GM18520 (cell line): Measurements from ENCODE around the gene XRN1.
"Not testable (repeated sequence)": the region's sequence is repeated elsewhere in the genome, so short reads cannot be mapped to it uniquely, and the experiment has no call there.

Source experiments
- ATAC-seq: cut with Tn5 transposase; IDR thresholded peaks from one replicate; pipeline ENCODE4 v1.9.1; 2021; ENCODE audit not compliant: unreplicated experiment

Gene XRN1

GRCh38 chr3:142439499-142440220, 8.2 kb downstream of the XRN1 start:
- not testable (repeated sequence) for ATAC-seq

GRCh38 chr3:142438096-142438495, 9.7 kb downstream of the XRN1 start:
- not testable (repeated sequence) for ATAC-seq

- no peak for ATAC-seq
Observed at GRCh38 chr3:142436951-142437585, 10.8 kb downstream of the XRN1 start.

DNA sequence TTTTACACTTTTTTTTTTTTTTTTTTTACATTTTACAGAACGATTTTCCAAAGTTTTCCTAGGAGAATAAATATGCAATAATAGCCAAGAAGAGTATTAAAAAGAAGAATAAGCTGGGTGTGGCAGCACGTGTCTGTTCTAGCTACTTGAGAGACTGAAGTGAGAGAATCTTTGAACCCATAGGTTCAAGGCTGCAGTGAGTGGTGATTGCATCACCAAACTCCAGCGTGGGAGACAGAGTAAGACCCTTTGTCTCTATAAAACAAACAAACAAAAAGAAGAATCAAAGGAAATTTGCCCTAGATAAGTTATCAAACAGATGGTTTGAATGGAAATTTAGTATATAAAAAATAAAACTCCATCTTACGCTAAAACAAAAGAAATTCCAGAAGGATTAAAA, 13.3 kb downstream of the XRN1 start:
- no peak for ATAC-seq

- no peak for ATAC-seq
Observed at GRCh38 chr3:142433110-142433509, 14.7 kb downstream of the XRN1 start.

- no peak for ATAC-seq
Observed at GRCh38 chr3:142429582-142429981, 18.3 kb downstream of the XRN1 start.

DNA sequence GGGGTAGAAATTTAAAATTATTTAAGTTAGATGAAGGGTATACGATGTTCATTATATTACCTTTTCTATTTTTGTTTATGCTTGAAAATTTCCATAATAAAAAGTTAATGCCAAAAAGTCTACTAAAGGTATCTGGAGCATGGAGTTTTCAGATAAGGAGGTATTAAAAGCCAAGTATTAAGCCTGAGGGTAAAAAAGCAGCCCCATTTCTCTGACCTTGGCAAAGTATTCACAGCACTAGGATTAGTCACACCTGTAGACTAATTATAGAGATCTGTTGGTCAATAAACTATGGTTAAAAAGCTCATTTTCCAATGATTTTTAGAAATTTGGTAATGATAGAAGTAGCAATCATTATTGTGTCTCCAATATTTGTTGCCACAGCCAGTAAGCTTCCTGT, 23.1 kb downstream of the XRN1 start:
- no peak for ATAC-seq

DNA sequence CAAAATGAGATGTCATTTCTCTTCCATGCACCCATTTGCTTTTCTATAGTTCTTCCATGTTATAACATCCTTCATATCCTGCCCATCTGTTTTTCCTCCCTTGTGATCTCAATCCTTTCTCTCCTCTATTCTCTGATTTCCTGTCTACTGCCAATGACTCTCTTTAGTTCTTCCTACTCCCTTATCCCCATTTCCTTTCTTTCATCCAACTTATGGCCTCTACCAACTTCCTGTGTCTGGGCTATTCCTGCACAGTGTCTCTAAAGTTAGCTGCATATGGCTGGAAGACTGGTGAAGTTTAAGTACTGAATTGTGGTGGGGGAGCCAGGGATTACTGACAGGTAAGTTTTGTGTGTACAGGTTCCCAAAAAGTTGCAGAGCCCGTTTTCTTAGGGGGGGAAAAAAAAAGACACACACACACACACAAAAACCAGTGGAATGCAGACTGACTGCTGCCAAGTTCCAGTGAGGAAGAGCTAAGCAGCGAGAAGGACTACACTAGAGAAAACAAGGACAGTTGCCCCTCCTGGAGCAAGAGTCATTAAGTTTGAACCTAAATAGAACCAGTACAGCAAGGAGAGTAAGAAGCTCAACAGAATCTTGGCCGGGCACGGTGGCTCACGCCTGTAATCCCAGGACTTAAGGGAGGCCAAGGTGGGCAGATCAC, 28.8 kb downstream of the XRN1 start:
- ATAC-seq = no peak

GRCh38 chr3:142417302-142417701, 30.5 kb downstream of the XRN1 start:
- ATAC-seq = no peak

GRCh38 chr3:142400537-142400936, 47.3 kb downstream of the XRN1 start:
- not testable (repeated sequence) for ATAC-seq

DNA sequence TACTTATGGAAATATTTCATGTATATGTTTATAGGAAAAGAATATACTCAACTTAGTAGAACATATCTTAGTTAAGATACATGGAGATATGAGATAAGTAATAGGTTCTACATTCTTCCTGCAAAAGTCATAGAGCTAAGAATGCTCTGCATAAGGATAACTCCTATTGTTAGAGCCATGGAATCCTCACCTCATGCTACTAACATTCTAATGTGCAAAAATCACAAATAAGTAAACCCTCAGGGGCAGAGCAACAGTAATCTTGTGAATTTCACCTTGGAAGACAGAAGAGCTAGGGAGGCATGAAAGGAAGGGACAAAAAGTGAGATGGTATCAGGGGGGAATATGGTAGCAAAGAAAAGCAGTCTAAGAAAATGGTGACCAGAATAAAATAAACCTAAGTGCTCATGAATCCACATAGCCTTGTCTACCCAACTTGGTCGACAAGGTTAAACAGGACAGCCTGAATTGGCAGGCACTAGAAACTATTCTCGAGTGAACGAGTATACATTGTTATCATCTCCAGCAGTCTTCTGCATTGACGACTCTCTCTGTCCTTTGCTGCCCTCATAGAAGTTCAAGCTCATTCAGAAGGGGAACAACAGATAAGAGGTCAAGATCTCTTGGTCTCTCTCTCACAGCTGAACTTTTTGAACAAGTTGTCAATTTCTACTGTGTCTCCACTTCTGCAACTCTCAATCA, 52.8 kb downstream of the XRN1 start:
- no peak for ATAC-seq

DNA sequence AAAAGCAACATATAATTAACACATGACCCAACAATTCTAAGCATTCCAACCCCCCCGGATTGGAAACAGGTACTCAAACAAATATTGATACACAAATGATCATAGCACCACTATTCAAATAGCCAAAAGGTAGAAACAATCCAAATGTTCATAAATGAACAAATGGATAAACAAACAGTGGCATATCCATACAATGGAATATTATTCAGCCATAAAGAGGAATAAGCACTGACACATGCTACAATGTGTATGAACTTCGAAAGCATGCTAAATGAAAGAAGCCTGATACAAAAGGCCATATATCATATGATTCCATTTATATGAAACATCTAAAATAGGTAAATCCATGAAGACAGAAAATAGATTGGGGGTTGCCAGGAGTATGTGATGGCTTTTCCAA, 62.8 kb downstream of the XRN1 start:
- ATAC-seq = no peak

GRCh38 chr3:142374687-142375086, 73.2 kb downstream of the XRN1 start:
- no peak for ATAC-seq

DNA sequence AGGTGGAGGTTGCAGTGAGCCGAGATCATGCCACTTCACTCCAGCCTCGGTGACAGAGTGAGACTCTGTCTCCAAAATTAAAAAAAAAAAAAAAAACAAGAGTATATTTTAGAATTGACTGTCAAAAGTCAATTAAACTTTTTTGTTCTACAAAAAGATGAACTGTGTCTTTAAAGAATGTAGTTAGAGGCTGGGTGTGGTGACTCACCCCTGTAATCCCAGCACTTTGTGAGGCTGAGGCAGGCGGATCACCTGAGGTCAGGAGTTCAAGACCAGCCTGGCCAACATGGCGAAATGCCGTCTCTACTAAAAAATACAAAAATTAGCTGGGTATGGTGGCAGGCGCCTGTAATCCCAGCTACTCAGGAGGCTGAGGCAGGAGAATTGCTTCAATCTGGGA, 78.3 kb downstream of the XRN1 start:
- ATAC-seq = not testable (repeated sequence)

DNA sequence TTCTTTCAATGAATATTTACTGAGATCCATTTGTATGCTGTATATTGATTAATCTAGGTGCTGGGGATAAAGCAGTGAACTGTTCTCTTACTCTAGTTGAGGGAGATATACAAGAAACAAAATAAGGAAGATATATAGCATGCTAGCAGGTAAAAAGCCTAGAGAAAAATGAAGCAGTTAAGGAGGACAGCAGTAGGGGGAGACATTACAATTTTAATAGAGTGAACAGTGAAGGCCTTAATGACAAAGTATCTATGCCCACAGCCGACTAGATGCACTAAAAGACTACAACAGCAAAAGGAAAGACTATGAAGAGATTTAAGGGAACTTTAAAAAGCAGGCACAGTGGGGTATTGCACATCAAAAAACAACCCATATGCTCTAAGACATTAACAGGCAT, 81.4 kb downstream of the XRN1 start:
- ATAC-seq = no peak

- ATAC-seq = no peak
Observed at GRCh38 chr3:142363936-142364467, 83.8 kb downstream of the XRN1 start.

DNA sequence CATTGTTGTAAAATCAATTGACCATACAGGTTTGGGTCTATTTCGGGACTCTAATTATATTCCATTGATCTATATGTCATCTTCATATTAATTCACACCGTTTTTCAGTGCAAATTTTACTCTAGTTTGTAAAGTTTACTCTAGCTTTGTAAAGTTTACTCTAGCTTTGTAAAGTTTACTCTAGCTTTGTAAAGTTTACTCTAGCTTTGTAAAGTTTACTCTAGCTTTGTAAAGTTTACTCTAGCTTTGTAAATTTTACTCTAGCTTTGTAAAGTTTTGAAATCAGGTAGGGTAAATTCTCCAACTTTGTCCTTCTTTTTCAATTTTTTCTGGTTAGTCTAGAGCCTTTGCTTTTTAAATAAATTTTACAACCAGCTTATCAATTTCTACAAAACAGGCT, 84.4 kb downstream of the XRN1 start:
- ATAC-seq = not testable (repeated sequence)

DNA sequence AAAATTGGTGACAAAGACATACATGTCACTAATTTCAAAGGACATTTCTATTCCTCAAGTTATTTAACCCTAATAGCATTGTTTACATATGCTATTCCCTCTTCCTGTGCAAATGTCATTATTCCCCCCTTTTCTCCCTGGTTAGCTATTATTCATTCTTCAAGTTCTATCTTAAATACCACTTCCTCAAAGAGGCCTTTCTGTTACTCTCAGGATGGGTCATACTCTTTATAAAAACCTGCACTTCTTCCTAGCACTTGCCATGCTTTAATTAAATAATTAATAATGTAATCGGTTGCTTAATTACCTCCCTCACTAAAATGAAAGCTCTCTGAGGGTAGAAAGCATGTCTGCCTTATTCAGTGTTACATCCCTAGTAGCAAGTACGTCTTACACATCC, 88.5 kb downstream of the XRN1 start:
- no peak for ATAC-seq

DNA sequence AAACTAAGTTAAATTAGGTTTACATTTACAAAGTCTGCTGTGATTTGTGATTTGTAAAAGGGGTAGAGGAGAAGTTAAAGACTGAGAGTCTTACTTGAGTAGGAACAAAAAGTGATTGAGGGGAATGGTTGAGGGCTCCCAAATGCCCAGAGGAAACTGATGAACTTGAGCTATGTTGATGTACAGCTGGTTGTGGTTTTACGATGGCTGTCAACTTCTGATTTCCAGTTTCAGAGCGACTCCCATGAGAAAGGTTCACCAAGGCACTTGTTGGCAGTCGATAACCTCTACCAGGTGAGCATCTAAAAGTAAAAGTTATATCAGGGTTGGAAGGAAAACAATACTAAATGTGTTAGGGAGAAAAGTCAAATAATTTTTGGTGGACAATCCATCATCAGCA, 91.0 kb downstream of the XRN1 start:
- ATAC-seq = no peak

DNA sequence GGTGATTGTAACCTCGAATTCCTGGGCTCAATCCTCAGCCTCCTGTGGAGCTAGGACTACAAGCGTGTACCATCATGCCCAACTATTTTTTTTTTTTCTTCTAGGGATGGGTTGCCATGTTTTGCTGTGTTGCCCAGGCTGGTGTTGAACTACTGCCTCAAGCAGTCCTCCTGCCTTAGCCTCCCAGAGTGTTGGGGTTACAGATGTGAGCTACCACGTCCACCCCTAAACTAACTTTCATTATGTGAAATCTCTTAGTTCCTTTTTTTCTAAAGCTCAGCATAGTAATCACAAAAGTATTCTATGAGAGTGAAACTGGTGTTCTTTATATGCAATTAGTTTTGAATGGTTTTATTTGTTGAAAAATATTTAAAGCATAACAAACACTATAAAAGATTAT, 92.1 kb downstream of the XRN1 start:
- ATAC-seq = no peak

GRCh38 chr3:142354076-142354475, 93.8 kb downstream of the XRN1 start:
- no peak for ATAC-seq
